GM19023 (cell line): ENCODE data around the gene ZBTB16.

Experiments
- ATAC-seq: cut with Tn5 transposase; IDR thresholded peaks from one replicate; pipeline ENCODE4 v1.9.1; 2021; ENCODE audit warnings: mild to moderate bottlenecking, moderate library complexity; ENCODE audit not compliant: unreplicated experiment

ZBTB16 gene

DNA sequence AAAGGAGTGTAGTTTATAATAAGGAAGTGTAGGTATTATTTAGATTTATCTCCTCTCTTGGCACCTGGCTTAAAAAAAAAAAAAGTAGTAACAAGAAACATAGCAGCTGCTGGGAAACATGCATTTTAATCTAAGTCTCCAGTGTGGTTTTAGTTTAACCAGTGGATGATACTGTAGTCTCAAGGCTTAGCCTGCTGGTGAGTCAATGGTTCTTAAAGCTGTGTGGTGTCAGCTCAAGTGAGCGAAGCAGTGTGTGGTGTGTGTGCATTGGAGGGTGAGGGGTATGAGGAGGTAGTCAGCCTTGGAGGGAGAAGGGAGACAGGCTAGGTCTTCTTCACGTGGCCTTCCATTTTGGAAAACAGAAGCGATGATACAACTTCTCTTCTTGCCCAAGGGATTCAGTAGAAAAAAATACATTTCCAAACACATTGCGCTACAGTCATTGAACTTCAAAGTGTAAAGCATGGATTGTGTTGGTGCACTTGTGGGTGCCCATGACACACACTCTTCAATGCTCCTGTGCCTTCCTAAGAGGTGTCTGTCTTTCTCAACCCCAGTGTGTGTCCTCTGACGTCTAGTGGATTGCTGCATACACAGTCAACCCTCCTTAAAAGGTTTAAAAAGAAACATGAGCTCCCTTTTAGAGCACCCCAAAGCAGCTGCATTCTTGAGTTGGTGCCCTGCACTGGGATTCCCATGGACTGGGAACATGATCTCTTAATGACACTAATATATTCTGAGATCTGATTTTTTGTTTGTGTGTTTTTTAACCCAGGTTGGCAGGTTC is 40.1 kb downstream of the ZBTB16 start:
- ATAC-seq = no peak

DNA sequence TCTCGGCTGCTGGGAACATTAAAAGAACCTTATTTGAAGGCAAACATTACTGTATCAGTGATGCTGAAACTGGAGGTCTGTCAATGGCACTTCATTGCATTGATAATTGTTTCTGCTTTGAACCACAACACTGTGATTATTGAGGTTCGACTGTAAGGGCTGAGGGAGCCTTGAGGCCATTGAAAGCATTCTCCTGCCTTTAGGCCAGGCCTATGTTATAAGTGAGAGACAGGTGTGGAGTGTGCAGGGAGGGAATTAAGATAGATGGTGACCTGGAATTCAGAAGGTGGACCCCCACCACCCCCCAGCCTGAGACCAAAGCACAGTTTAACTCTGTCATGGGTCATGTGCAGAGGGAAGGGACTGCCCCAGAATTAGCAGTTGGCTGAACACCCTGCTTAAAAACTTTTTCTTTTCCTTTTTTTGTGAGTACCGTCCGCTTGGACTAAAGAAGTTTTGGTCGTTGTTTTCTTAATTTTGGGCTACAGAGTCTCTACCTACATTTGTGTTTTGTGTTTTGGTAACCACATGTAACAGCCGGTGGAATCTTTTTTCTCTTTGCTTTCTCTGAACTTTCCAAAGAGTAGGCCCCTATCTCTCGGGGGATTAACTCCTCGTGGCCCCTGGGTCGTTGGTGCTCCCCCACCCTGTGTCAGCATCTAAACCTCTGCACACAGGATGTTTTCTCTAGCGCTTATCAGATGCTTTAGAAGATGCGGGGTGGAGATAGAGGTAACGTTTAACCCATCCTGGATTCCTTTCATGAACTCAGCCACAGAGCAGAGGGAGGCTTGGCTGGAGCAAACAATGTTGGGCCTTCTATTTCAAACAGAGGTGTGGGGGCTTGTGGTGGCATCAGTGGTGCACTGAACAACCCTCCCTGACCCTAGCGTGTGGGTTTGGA is 43.7 kb downstream of the ZBTB16 start:
- no peak for ATAC-seq

DNA sequence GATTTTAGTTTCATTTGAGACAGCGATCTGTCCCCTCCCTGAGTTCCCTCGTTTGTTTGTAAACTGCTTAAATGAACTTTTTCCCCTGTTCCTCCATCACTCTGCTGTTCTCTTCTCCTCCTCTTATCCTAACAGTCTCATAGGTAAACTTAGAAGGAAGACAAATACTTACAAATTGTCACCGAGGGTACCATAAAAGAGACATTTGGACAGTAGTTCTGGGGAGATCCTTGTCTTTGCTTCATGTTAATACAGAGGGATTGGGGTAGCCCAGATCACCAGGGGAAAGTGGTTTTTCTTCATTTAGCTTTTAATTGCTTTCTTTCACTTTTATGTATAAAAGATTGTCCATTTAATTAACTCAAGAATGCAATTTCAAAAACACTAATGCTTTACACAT is 46.1 kb downstream of the ZBTB16 start:
- ATAC-seq = no peak

DNA sequence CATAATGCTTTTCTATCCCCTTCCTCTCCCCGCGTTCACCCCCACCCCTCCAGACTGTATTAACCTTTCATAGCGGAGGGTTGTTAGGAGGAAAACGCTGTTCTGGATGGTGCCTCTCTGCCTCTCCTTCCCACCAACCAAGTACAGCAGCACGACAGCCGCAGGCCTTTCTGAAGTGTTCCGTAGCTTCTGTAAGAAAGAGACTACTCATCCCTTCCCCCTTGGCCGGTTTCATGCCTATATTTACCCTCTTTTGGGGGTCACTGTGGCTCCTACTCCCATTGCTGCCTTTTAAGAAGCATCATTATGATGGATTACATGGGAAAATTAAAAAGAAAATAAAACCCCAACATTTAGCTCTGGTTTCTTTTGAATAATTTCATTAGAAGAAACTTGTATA is 46.5 kb downstream of the ZBTB16 start:
- no peak for ATAC-seq

DNA sequence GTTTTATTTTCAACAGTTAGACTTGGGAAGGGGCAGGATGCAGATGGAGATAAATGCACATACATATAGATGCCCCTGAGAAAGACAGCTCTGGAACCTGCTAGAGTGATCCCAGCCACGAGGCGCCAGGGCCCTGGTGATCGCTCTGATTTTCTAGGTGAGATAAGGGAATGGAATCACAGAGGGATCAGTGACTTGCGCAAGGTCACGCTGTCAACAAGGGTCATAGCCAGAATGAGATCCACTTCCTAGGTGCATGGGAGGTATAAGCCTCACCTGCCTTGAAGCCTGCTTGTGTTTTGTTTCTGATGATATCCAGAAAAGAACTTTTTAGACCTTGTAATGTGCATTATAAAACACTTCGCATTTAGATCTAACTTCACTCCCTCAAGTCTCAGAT is 47.5 kb downstream of the ZBTB16 start:
- ATAC-seq = no peak

DNA sequence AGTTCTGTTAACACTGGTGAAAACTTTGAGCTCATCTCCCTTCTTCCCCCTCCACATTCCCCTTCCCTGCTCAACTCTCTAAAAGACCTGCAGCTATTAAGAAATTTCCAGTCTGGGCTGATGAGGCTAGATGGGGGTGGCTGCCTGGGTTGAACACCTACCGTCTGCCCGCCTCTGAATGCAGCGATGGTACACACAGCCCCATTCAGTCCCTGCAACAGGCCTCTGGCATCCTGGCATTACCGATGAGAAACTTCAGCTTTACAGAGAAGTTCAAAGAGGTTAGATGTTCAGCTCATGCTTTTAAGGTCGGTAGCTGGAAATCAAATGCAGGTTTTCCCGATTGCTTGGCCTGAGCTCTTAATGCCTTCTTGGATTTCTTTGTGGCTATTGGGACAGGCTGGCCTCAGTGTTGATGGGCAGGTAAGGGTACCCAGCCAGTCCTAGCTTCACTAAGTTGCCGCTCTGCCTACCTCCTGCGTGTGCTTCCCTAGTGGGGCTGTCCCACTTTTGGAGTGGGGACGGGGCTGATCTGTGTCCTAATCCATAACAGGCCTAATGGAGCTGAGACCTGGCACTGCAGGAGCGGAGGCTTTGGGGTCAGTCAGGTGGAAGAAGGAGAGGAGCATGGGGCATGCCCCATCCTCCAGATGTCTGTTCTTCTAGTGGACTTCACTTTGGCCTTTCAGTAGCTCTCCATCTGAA is 49.1 kb downstream of the ZBTB16 start:
- ATAC-seq = no peak

DNA sequence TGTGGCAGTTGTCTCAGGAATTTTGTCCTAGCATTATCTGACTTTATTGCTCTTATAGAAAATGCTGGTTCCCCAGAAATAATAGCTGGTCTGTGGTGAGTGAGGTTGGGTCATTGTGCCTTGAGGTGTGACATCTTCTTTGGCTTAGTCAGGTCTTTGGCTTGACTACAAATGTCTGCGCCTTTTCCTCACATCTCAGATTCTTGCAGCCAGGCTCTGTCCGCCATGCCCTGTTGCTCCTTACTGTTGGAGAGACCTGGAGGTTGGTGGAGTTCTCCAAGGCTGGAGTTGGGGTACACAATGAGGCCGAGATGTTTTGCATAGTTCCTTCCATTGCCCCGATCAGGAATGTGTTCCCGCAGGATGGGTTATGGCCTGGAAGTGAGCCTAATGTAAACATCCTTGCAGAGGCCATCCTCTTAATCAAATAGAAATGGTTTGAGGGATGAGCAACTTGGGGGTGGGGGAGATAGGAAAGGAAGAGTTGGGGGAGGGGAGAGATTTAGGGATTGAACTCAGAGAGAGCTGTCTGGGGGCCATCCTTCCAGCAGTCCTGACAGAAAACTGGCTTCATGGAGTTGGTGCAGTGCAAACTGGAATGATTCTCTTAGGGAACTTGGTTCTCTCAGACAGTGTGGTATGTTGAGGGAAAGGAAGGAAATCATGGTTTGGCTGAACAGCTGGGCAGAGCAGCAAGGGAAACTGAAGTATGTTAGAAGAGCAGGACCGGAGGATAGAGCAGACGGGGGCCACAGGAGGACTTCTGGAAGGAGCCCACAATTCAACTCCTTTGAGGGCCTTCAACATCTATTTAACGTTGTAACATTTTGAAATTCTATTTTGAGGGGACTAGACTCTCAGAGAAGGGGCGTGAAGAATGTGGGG is 49.9 kb downstream of the ZBTB16 start:
- ATAC-seq = no peak

DNA sequence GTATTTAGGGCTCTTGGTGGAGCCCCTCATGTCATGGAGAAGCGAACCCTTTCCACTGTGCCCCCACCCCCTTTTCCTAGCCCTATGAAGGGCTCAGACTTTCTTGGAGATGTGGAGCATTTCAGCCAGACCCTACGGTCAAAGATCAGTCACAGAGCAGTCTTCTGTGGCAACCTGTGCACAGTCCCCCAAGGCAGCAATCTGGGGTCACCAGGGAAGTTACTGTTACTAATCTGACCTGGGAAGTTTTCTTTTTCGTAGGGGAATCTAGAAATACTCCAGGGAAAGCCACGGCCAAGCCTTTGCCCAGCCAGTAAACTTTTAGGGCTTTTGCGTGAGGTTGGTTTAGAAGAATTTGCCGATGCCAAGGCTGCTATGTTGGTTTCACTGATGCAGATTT is 50.6 kb downstream of the ZBTB16 start:
- ATAC-seq = no peak

DNA sequence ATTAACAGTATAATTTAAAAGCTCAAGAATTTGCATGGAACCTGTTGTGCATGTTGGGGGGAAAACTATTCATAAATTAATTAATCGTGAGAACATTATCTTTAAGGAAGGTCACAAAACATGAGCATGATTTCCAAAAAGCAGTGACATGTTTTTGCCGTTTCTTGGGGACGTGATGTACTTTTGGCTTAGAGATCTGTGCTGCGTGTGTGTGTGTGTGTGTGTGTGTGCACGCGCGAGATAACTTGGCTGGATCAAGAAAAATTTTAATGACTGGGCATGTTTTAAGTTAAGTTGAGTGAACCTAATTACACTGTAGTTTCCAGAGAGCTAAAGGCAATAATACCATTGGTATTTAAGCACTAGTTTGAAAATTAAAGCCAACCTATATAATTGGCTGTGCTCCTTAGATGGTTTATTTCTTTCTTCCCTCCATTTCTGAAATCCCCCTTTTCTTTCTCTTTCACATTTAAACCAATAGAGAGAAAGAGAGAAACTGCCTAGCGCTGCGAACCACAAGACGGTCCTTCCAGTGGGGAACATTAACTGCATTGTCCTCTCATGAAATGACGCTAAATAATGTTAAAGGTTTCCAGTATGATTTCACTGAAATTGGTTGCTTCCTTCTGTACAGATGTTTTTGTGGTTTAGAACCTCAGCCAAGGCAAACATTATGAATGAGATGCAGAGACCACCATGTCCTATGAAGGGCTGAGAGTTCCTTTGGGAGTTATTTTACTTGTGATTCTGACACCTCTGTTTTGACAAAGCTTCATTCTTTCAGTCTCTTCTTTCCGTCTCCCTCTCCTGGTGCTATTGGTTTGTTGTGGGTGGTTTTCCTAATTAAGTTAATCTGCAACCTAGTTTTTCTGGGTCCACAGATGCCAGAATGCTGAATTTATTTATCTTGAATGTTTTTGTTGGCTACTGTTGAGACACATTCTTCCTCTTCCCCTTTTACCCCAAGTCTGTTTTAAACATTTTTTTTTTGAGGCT is 51.7 kb downstream of the ZBTB16 start:
- ATAC-seq = no peak

DNA sequence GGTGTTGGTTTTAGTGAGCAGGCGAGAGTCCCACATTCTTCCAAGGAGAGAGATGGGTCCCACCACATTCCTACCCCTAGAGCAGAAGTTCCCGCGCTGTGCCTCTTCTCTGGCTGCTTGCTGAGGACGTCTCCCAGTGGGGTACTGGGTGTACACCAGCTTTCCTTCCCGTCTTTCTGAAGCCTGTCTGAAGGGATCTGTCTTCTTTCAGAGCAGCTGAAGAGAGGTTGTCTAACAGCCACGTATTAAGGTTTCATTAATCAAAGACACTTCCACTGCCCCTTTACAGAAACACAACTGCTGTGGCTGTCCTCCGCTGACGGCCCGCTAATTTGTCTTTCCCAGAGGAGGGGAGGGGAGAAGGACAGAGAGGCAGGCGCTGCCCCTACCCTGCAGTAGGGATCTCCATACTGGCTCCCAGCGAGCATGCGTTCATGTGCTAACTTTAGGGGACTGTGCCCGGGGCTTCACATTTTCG is 56.0 kb downstream of the ZBTB16 start:
- no peak for ATAC-seq

DNA sequence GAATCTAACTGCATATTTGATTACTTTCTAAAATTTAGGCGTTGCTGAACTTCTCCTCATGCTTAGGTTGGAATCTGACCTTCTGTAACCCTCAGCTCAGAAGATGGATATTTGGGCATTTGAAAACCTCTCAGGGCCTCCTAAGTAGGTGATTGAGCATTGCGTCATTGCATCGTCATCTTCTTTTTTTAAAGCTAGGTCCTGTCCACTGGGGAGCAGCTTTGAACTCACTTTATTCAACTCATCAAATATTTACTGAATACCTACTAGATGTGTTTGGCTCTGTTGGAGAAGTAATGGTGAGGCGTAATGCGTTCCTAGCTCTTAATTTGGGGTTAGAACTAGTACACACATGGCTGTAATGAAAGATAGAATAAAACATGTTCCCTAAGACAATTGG is 56.8 kb downstream of the ZBTB16 start:
- no peak for ATAC-seq

DNA sequence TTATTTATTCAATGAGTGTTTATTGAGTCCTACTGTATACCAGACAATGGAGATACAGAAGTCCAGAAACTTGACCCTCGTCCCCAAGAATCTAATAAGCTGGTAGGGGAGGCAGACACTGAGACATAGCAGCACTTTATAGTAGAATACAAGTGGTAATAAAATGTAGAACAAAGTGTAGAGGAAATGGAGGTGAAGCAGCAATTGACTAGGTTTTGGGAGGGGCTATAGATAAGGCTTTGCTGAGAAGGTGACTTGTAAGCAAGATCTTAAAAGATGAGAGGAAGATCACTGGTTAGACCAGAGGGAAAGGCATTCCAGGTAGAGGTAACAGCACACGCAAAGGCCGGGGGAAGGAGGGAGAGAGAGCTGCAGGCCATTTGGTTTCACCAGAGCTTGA is 57.3 kb downstream of the ZBTB16 start:
- no peak for ATAC-seq

DNA sequence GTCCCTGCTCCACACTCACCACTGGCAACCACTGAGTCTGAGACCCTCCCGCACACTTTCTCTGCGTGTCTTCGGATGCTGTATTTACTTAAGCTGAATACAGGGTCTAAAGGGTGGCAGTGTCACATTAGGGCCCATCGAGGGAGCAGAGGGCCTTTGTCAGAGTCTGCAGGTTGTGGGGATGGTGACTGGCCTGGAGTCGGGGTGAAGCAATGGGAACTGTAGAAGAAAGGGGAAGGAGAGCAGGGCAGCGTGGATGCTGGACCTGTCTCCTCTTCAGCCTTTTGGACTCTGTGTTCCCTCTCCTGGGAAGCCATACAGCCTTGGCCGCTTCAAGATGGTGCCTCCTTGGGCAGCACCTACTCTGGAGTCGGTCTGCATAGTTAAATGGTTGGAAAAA is 61.1 kb downstream of the ZBTB16 start:
- no peak for ATAC-seq

DNA sequence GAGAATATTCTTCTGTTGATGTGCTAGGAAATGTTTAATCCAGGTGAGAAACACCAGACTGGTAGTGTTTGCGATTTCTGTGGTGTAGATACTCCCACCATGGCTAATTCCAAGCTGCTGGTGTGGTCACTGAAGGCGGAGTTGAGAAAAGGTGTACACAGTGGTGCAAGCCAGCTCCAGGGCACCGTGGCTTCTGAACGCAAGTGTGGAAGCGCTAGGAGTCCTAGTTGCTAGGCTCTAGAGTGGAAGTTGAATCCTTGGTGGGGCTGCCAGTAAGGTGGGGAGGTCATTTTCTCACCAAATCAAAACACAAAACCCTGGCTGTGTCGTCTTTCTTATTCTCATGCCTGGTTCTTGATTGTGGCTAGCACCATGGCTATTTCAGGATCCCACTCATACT is 61.6 kb downstream of the ZBTB16 start:
- ATAC-seq = no peak

DNA sequence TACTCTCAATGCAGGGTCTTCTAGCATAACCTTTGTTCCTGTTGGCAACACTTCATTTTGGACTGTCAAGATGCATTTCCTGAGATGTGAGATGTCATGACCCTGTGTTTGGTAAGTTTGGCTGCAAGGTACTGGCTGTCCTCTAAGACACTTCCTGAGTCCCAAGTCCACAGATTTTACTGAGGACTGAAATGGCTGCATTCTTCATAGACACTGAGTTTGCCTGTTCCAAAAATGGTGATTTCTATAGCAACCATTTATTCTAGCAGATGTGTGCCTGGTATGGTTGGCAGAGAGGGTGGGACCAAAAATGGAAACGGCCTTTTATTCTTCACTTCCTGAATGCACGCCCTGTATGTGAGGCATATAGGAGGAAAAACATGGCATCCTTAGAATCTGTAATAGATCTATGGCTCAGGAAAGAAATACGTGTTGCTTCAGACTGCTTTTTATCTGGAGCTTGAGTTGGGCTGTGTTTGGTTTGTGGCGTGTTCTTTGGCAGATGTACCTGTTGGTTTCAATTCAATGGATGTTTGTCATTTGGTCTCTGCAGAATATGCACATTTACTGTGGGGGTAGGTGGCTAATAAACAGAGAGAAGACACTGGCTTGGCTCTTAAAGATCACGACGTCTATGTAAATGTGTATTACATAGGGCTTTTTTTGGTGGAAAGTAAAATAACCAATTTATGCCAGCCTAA is 62.4 kb downstream of the ZBTB16 start:
- no peak for ATAC-seq

DNA sequence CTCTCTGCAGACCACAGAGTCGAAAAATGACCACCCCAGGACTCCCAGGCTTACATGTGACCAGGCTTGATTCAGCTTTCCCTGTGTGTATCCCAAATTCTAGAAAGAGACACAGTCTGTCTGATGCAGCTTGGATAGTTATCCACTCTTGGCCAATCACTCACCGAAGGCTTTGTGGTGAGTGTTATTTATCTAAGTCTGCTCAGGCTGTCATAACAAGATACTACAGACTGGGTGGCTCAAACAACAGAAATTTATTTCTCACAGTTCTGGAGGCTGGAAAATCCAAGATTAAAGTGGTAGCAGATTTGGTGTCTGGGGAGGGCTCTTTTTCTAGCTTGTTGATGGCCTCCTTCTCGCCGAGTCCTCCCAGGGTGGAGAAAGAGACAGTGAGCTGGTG is 63.2 kb downstream of the ZBTB16 start:
- no peak for ATAC-seq

DNA sequence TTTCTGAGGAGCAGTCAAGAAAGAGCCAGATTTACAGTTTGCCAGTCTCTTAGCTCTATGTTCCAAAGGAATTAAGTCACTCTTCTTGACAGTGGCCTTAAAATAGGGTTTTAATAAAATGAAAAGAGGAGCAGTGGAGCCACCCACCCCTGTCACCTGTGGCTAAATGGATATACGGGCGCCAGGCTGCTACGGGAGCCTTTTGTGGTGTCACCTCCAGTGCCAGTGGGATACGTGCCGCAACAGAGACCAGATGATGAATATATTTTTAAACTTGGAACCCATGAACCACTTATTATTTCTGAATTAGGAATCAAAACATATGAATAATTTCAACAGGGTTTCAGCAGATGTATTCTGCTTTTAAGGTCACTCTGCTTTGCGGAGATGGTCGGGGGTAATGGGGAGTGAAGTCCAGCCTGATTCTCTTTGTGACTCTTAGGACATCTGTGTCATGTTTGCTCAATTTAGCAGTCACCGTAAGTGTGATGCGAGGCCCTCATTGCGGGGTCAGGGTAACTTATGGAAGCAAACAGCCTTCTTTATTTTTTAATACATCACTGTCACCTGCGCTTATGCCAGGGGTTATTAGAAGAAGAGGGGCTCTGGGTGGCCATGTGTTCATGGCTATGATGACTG is 64.3 kb downstream of the ZBTB16 start:
- no peak for ATAC-seq

DNA sequence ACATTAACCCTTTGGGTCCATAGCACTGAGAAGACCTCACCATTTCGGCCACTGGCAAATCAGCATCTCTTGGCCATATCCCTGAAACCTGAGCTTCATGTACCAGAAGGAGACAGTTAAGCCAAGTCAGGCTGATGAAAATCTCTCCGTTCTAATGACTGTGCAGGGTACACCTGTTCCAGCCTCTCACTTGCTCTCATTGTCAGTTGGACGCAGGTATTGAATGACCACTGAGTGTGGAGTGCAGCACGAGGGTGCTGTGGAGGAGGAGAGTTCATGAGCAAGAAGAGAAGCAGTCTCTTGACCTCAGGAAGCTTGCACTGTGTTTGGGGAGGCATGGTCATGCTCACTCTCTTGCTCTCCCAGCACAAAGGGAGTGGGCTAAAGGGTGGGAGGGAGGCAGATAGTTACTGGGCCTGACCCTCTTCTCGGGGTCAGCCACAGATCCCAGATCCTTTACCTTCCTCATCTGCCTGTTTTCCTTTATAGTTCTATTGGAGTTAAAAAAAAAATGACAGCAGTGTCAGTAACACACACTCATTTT is 65.2 kb downstream of the ZBTB16 start:
- ATAC-seq = no peak
